ENCODE measurements around the gene PAXX.
A peak's percentile ranks its signal among the peaks of the same experiment; 100 is the strongest.

PAXX gene

DNA sequence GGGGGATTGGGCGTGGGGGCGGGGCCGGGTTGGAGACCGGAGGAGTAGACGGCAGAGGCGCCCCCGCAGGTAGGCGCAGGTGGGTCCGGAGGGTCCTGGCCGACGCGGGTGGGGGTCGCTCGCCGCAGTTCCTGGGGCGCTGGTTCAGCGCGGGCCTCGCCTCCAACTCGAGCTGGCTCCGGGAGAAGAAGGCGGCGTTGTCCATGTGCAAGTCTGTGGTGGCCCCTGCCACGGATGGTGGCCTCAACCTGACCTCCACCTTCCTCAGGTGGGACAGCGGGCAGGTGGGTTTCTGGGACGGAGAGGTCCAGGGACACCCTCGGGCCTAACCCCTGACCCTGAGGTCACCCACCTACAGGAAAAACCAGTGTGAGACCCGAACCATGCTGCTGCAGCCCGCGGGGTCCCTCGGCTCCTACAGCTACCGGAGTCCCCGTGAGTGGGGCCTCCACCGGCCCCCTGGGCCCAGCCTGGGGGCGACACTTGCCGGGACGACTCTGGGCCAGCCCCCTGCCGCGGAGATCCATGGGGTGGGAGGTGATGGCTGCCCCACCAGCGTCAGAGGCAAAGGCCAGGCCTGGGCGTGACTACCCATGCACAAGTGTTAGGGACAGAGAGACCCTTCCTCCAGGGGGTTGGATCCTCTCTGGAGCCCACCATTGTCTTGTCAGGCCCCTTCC, 13.2 kb upstream of the PAXX start:
- Histone ChIP-seq H3K36me3 (ENCODE audit: insufficient read depth, low read length) (no peaks in the 10 kb centered on the region), H3K9ac (ENCODE audit: low read depth, low read length) (peak overlapping the region; percentile 14; the same call in 1 of the 2 replicates), H3K4me1 (ENCODE audit: insufficient read depth, low read length) (peaks cover 5% of the 10 kb centered on the region; the same call in 1 of the 2 replicates), H3K9me3 (ENCODE audit: control insufficient read depth, insufficient read depth, low read length) (no peaks in the 10 kb centered on the region)

DNA sequence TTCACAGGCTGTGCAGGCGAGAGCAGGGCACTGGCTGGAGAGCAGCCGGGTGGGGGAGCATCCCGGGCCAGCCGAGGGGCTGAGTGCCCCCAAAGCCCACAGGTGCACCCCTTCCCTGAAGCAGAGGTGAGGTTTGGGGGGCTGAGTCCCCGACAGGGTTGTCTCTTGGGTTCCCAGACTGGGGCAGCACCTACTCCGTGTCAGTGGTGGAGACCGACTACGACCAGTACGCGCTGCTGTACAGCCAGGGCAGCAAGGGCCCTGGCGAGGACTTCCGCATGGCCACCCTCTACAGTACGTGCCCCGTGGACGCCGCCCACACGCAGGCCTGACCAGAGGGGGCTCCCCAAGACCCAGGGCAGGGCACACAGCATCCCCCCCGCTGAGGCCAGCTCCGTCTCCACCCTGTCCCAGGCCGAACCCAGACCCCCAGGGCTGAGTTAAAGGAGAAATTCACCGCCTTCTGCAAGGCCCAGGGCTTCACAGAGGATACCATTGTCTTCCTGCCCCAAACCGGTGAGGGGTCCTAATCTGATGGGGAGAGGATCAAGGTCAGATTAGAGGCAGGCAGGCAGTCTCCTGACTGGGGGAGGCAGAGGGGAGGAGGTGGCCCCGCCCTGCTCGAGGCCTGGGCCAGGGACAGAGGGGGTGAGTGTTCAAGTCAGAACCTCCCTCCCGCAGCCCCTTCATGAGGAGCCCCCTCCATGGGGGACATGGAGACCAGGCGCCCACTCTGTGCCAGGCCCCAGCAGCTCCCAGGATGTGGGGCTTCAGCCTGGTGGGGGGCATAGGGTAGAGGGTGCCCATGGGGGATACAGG, 12.2 kb upstream of the PAXX start:
- no peak overlapping the region; the same call in 1 of the 2 replicates for H3K9ac ChIP-seq (ENCODE audit: low read depth, low read length)
- H3K9me3 ChIP-seq (ENCODE audit: control insufficient read depth, insufficient read depth, low read length) = no peaks in the 10 kb centered on the region
- no peaks in the 10 kb centered on the region for H3K36me3 ChIP-seq (ENCODE audit: insufficient read depth, low read length)
- peaks cover 5% of the 10 kb centered on the region; the same call in 1 of the 2 replicates for H3K4me1 ChIP-seq (ENCODE audit: insufficient read depth, low read length)

DNA sequence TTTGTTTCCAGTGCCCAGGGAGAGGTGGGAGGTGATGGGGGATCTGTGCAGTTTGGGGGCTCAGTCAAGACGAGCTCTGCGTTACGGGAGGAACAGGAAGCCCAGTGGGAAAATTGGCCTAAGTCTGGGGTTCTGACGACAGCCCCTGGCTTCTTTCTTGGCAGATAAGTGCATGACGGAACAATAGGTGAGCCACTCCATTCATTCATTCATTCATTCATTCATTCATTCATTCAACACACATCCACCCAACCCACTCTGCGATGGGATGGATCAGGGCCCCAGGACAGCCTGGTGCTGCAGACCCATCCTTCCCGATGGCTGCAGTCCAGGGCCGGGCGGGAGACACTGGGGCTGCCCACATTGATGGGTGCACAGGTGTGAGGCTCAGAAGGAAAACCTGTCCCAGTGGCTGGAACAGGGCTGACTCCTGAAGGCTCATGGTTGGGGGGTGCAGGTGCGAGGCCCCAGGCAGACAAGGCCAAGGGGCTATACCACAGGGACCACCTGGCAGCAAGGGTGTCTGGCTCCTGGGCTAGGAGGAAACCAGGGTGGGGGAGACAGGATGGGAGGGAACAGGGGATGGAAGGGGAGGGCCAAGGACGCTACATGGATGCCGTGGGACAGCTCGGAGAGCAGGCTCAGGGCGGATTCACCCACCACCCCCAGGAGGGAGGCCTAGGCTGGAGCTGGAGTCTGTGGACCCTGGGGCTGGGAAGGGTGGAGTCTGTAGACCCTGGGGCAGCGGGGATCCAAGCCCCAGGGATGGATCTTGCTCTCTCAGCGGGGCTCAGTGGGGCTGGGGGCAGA, 11.3 kb upstream of the PAXX start:
- peaks cover 5% of the 10 kb centered on the region; the same call in 1 of the 2 replicates for H3K4me1 ChIP-seq (ENCODE audit: insufficient read depth, low read length)
- no peak overlapping the region for H3K9ac ChIP-seq (ENCODE audit: low read depth, low read length)
- no peaks in the 10 kb centered on the region for H3K36me3 ChIP-seq (ENCODE audit: insufficient read depth, low read length)

GRCh38 chr9:136981588-136982231, 10.5 kb upstream of the PAXX start:
- peaks cover 5% of the 10 kb centered on the region; the same call in 1 of the 2 replicates for H3K4me1 ChIP-seq (ENCODE audit: insufficient read depth, low read length)
- no peaks in the 10 kb centered on the region for H3K9me3 ChIP-seq (ENCODE audit: control insufficient read depth, insufficient read depth, low read length)
- H3K36me3 ChIP-seq (ENCODE audit: insufficient read depth, low read length) = no peaks in the 10 kb centered on the region
- no peak overlapping the region for H3K9ac ChIP-seq (ENCODE audit: low read depth, low read length)

More for the DNA sequence above, 11.3 kb upstream of the PAXX start:
- H3K9me3 ChIP-seq (ENCODE audit: control insufficient read depth, insufficient read depth, low read length) = no peaks in the 10 kb centered on the region

GRCh38 chr9:136982232-136983051, 9.8 kb upstream of the PAXX start, which contains the start of gene LCNL1:
Gene LCNL1 (plus strand): TSS chr9:136982993. CDS start chr9:136983587, 594 bp downstream.
- H3K4me1 ChIP-seq (ENCODE audit: insufficient read depth, low read length) = no peaks in the 10 kb centered on the region; the same call in 1 of the 2 replicates
- H3K36me3 ChIP-seq (ENCODE audit: insufficient read depth, low read length) = no peaks in the 10 kb centered on the region
- no peak within 1 kb of the TSS for H3K9ac ChIP-seq (ENCODE audit: low read depth, low read length)
- H3K9me3 ChIP-seq (ENCODE audit: control insufficient read depth, insufficient read depth, low read length) = no peaks in the 10 kb centered on the region

DNA sequence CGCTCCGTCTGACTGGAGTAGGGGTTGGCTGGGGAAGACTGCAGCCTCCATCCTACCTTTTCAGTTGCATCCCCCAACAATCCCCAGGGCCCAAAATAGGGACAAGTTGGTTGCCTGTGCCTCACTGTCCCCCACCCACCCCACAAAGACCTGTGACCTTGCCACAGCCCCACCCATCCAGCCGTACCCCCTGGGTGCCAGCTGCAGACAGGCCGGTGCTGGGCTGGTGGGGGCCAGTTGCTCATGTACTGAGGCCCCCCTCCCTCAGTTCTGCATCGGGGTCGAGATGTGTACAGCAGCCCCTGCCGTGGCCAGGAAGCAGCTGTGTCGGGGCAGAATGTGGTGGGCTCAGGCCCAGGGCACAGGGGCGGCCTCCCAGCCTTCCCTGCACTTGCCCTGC, 9.1 kb upstream of the PAXX start:
- Histone ChIP-seq H3K9me3 (ENCODE audit: control insufficient read depth, insufficient read depth, low read length) (no peaks in the 10 kb centered on the region), H3K4me1 (ENCODE audit: insufficient read depth, low read length) (no peaks in the 10 kb centered on the region), H3K36me3 (ENCODE audit: insufficient read depth, low read length) (no peaks in the 10 kb centered on the region), H3K9ac (ENCODE audit: low read depth, low read length) (no peak overlapping the region)

GRCh38 chr9:136983656-136984314, 8.4 kb upstream of the PAXX start:
- no peaks in the 10 kb centered on the region for H3K36me3 ChIP-seq (ENCODE audit: insufficient read depth, low read length)
- no peak overlapping the region for H3K9ac ChIP-seq (ENCODE audit: low read depth, low read length)
- H3K4me1 ChIP-seq (ENCODE audit: insufficient read depth, low read length) = no peaks in the 10 kb centered on the region
- H3K9me3 ChIP-seq (ENCODE audit: control insufficient read depth, insufficient read depth, low read length) = no peaks in the 10 kb centered on the region

- Histone ChIP-seq H3K4me1 (ENCODE audit: insufficient read depth, low read length) (no peaks in the 10 kb centered on the region), H3K9ac (ENCODE audit: low read depth, low read length) (peak overlapping the region; percentile 47; the same call in 1 of the 2 replicates), H3K9me3 (ENCODE audit: control insufficient read depth, insufficient read depth, low read length) (no peaks in the 10 kb centered on the region), H3K36me3 (ENCODE audit: insufficient read depth, low read length) (no peaks in the 10 kb centered on the region)
Observed at GRCh38 chr9:136984464-136985026, 7.7 kb upstream of the PAXX start.

DNA sequence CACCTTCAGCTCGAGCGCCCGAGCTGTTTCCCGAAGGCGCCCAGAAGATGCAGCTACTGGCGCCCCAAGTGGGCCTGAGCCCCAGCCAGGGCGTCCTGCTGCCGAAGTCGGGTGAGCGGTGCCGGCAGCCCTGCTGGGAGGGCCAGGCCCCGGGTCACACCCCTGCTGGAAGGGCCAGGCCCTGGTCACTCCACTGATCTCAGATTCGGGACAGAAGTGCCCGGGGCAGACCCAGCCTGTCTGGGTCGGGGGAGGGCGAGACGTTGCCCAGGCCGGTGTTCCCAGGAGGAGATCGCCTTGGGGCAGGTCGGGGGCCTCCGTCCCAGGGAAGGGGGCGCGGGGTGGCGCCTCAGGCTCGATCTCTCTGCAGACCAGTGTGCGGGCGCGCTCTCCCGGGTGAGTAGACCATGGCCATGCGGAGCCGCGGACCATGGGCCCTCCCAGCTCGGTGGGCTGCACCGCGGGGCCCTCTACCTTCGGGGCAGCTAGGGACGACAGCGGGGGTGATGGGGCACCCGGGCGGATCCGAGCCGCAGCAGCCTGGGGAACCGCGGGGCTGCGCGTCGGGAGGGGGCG, 7.1 kb upstream of the PAXX start:
- H3K4me1 ChIP-seq (ENCODE audit: insufficient read depth, low read length) = no peaks in the 10 kb centered on the region

DNA sequence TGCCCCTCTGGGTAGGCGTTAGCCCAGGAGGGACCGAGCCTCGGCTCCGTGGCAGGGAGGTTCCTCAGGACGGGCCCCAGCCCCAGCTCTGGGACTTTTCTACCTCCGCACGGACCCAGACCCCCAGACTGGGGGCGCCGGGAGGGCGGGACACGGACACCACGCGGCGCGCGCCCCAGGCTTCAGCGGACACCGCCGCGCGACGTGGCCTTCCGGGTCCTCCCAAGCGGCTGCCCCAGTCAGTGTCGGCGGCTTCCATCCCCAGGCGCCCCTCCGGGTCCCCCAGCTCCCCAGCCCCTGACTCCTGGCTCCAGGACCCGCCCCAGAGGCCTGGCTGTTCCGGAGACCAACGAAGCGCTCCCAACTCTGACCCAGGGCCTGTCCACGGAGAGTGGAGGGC, 6.4 kb upstream of the PAXX start:
- H3K9ac ChIP-seq (ENCODE audit: low read depth, low read length) = peak overlapping the region; percentile 33; the same call in 1 of the 2 replicates
- H3K36me3 ChIP-seq (ENCODE audit: insufficient read depth, low read length) = no peaks in the 10 kb centered on the region
- H3K9me3 ChIP-seq (ENCODE audit: control insufficient read depth, insufficient read depth, low read length) = peaks cover 4% of the 10 kb centered on the region; the same call in 1 of the 2 replicates
- H3K4me1 ChIP-seq (ENCODE audit: insufficient read depth, low read length) = no peaks in the 10 kb centered on the region

More for the DNA sequence above, 7.1 kb upstream of the PAXX start:
- Histone ChIP-seq H3K36me3 (ENCODE audit: insufficient read depth, low read length) (no peaks in the 10 kb centered on the region), H3K9ac (ENCODE audit: low read depth, low read length) (peak overlapping the region; percentile 47; the same call in 1 of the 2 replicates), H3K9me3 (ENCODE audit: control insufficient read depth, insufficient read depth, low read length) (no peaks in the 10 kb centered on the region)

DNA sequence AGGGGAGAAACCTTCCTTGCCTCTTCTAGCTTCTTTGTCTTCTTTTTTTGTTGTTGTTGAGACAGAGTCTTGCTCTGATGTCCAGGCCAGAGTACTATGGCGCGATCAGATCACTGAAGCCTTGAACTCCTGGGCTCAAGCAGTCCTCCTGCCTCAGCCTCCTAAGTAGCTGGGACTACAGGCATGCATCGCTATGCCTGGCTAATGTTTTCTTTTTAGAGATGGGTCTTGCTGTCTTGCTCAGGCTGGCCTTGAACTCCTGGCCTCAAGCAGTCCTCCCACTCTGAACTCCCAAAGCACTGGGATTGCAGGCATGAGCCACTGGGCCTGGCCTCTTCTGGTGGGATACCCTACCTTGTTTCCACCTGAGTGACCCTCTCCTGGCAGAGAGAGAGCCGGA, 3.4 kb upstream of the PAXX start:
- H3K9me3 ChIP-seq (ENCODE audit: control insufficient read depth, insufficient read depth, low read length) = peaks cover 4% of the 10 kb centered on the region; the same call in 1 of the 2 replicates
- no peaks in the 10 kb centered on the region for H3K36me3 ChIP-seq (ENCODE audit: insufficient read depth, low read length)
- H3K4me1 ChIP-seq (ENCODE audit: insufficient read depth, low read length) = no peaks in the 10 kb centered on the region
- H3K9ac ChIP-seq (ENCODE audit: low read depth, low read length) = no peak overlapping the region

DNA sequence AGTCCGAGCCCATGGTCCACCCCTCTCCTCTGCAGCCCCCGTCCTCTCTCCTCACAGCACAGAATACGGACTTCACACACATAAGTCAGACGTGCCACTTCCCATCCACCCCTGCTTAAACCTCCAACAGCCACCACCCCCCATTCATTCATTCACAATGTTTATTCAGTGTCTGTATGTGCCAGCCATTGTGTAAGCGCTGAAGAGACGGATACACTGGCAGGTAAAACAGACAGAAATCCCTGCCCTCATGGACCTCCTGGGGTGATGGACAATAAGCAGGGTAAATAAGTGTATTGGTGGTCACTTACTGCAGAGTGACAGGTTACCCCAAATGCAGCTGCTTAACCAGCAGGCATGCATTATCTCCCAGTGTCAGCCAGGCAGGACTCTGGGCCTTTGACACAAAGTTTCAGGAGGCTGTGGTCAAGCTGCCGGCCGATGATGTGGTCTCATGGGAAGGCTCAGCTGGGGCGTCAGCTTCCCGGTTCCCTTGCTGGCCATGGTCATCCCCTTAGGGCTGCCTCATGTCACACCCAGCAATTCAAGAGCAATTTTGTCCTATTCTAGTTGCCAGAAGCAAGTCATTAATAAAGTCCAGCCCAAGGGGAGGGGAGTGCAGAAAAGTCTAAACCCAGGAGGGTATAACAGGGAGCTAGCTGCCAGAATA, 1.8 kb upstream of the PAXX start:
- Histone ChIP-seq H3K9ac (ENCODE audit: low read depth, low read length) (no peak overlapping the region), H3K4me1 (ENCODE audit: insufficient read depth, low read length) (no peaks in the 10 kb centered on the region), H3K9me3 (ENCODE audit: control insufficient read depth, insufficient read depth, low read length) (peaks cover 4% of the 10 kb centered on the region; the same call in 1 of the 2 replicates), H3K36me3 (ENCODE audit: insufficient read depth, low read length) (no peaks in the 10 kb centered on the region)

All from ES-I3 (cell line).